ENCODE data around the gene AUTS2.

DNA sequence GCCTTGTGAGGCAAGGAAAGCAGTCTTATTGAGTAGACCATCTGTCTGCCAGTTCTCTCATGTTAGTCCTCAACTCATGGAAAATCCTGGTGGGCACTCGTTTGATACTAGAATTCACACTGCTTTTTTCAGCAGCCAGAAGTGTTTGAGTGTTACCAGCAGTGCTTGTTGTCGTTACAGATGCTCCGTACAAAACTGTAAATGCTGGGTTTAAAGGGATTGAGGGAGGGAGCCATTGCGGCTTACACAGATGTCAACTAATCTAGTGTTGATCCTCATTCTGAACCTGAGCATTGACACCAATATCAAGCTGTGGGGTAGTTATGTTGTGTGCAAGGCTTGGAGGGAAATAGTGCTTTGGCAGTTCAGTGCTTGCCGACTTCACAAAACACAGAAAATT is 348.6 kb downstream of the AUTS2 start:
- TF ChIP-seq SP1 (IDR thresholded peaks at IDR 0.05) (no peak), TARDBP (IDR thresholded peaks at IDR 0.05) (no peak), ARNT (IDR thresholded peaks at IDR 0.05) (no peak), NFRKB (IDR thresholded peaks at IDR 0.05) (no peak), ELF4 (IDR thresholded peaks at IDR 0.05) (no peak), FOXA1 (IDR thresholded peaks at IDR 0.05) (no peak), PKNOX1 (IDR thresholded peaks at IDR 0.05) (no peak), SUZ12 (IDR thresholded peaks at IDR 0.05) (no peak), ZNF384 (IDR thresholded peaks at IDR 0.05) (no peak), FOXM1 (IDR thresholded peaks at IDR 0.05; ENCODE audit: borderline replicate concordance) (no peak)
